Measurements from ENCODE around the gene CCDC27. TPM values are rescaled to one million over a fixed set of nuclear protein-coding genes. Genes with fewer than 3 reads are reported as not detected.

CCDC27 gene
- total RNA-seq, 1 experiment from 2014 or later, result not detected

DNA sequence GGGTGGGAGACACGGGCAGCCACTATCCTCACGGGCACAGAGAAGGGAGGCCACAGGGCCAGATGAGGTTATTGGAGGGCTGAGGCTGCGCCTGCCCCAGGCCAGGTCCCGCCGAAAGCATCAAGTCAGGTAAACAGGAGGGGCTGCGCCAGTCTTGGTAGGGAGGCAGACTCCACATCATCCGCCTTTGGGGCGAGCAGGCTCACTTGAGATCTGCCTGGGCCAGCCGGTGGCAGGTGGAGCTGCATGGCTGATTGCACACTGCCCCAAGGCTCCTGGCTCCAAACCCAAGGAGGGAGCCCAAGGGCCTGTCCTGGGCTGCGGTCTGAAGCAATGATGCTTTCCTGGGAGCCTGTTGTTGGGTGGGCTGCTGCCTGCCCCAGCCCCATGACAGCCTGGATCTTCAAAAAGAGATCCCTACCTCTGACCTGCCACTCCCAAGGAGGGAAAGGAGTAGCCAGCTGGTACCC, 24.9 kb downstream of the CCDC27 start:
- H3K36me3 ChIP-seq (ENCODE audit: low read depth), result peaks cover 11% of the 10 kb centered on the region; the same call in 1 of the 2 replicates
- no peaks in the 10 kb centered on the region for H3K27me3 ChIP-seq (ENCODE audit: insufficient read depth, low read depth)
- no peak overlapping the region for H3K4me3 ChIP-seq
- H2AFZ ChIP-seq, result no peak overlapping the region
- H3F3A ChIP-seq (ENCODE audit: insufficient read depth, low read depth), result no peaks in the 10 kb centered on the region; the same call in 1 of the 2 replicates
- ChIA-PET CTCF (no interaction called here), POLR2A (ENCODE audit: unreplicated experiment) (no interaction called here)
- no TSS peak for BruUV-seq (replicated peaks)
- H4K20me1 ChIP-seq (ENCODE audit: insufficient read depth), result peaks cover 3% of the 10 kb centered on the region
- DNase-seq, result no peak
- H3K79me2 ChIP-seq (ENCODE audit: low read depth), result no peaks in the 10 kb centered on the region
- H3K9me2 ChIP-seq (ENCODE audit: insufficient read depth), result no peaks in the 10 kb centered on the region
- TF ChIP-seq EZH2 (IDR thresholded peaks at IDR 0.05; ENCODE audit: low read depth), result no peak
- TF ChIP-seq, protein P1, sequence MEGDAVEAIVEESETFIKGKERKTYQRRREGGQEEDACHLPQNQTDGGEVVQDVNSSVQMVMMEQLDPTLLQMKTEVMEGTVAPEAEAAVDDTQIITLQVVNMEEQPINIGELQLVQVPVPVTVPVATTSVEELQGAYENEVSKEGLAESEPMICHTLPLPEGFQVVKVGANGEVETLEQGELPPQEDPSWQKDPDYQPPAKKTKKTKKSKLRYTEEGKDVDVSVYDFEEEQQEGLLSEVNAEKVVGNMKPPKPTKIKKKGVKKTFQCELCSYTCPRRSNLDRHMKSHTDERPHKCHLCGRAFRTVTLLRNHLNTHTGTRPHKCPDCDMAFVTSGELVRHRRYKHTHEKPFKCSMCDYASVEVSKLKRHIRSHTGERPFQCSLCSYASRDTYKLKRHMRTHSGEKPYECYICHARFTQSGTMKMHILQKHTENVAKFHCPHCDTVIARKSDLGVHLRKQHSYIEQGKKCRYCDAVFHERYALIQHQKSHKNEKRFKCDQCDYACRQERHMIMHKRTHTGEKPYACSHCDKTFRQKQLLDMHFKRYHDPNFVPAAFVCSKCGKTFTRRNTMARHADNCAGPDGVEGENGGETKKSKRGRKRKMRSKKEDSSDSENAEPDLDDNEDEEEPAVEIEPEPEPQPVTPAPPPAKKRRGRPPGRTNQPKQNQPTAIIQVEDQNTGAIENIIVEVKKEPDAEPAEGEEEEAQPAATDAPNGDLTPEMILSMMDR (conservative IDR thresholded peaks at IDR 0.05), result no peak
- intact Hi-C loops (cut with micrococcal nuclease; ENCODE audit: unreplicated experiment), result loop anchor here (10.0 kb wide), 1 partner anchor 1778 kb away; no protein-coding TSS in a partner anchor
- no peaks in the 10 kb centered on the region for H3K4me1 ChIP-seq (replicated peaks; ENCODE audit: insufficient read depth)
- H3K9me3 ChIP-seq (ENCODE audit: insufficient read depth, low read depth), result no peaks in the 10 kb centered on the region
- no peak overlapping the region for H3K27ac ChIP-seq
- H3K4me2 ChIP-seq, result no peak overlapping the region

DNA sequence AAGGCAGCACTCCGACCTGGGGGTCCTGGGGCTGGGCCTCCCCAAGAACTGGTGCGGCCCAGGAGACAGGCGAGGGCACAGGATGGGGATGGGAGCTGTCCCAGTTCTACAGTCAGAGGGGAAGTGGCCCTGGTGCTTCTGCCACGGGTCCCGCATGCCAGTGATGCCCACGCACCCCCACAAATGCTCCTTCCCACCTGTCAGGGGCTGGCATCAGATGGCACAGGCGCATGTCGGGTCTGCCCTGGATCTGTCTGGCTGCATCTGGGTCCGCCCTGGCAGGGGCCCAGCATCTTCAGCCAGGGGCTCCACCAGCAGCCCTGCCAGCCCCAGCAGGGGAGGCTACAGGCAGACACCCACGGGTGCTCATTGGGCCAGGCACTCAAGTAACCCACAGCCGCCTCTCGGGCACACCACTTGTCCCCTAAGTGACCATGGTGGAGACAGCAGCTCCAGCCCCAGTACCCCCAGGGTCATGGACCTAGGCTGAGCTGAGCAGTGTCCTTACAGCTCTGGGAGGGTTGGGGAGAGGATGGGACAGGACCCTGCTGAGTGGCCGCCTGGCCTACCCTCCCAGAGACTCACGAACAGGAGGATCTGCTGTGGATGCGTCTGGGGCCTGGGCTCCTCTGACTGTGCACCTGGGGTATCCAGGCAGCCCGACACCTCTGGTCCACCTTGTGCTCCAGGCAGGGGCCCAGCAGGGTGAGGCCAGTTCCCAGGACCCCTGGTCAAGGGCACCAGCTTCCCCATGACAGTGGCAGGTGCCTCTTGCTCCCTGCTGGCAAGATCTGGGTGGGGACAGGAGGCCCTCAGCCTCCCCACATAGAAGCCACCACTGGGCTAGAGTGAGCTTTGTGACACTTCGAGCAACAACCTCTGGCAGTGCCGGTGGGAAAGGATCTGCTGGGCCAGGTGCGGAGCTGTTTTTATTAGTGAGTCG, 25.7 kb downstream of the CCDC27 start:
- no peak overlapping the region for H3K27ac ChIP-seq
- intact Hi-C loops (cut with micrococcal nuclease; ENCODE audit: unreplicated experiment), result loop anchor here (10.0 kb wide), 1 partner anchor 1777 kb away; no protein-coding TSS in a partner anchor
- TF ChIP-seq, protein P1 (conservative IDR thresholded peaks at IDR 0.05), result no peak
- no peak for TF ChIP-seq EZH2 (IDR thresholded peaks at IDR 0.05; ENCODE audit: low read depth)
- peaks cover 18% of the 10 kb centered on the region; the same call in 1 of the 2 replicates for H3K36me3 ChIP-seq (ENCODE audit: low read depth)
- no peaks in the 10 kb centered on the region for H3K9me2 ChIP-seq (ENCODE audit: insufficient read depth)
- ChIA-PET POLR2A (ENCODE audit: unreplicated experiment) (interaction anchor here (0.5 kb wide), 1 partner anchor 17 kb away, joined by 3 read pairs; no protein-coding TSS in a partner anchor), CTCF (no interaction called here)
- H3K4me1 ChIP-seq (replicated peaks; ENCODE audit: insufficient read depth), result no peaks in the 10 kb centered on the region
- H3K9me3 ChIP-seq (ENCODE audit: insufficient read depth, low read depth), result no peaks in the 10 kb centered on the region
- H2AFZ ChIP-seq, result no peak overlapping the region
- H3K79me2 ChIP-seq (ENCODE audit: low read depth), result no peaks in the 10 kb centered on the region
- no TSS peak for BruUV-seq (replicated peaks)
- peaks cover 6% of the 10 kb centered on the region for H4K20me1 ChIP-seq (ENCODE audit: insufficient read depth)
- no peak for DNase-seq
- no peaks in the 10 kb centered on the region for H3K27me3 ChIP-seq (ENCODE audit: insufficient read depth, low read depth)
- no peak overlapping the region for H3K4me2 ChIP-seq
- H3F3A ChIP-seq (ENCODE audit: insufficient read depth, low read depth), result no peaks in the 10 kb centered on the region; the same call in 1 of the 2 replicates
- H3K4me3 ChIP-seq, result no peak overlapping the region

DNA sequence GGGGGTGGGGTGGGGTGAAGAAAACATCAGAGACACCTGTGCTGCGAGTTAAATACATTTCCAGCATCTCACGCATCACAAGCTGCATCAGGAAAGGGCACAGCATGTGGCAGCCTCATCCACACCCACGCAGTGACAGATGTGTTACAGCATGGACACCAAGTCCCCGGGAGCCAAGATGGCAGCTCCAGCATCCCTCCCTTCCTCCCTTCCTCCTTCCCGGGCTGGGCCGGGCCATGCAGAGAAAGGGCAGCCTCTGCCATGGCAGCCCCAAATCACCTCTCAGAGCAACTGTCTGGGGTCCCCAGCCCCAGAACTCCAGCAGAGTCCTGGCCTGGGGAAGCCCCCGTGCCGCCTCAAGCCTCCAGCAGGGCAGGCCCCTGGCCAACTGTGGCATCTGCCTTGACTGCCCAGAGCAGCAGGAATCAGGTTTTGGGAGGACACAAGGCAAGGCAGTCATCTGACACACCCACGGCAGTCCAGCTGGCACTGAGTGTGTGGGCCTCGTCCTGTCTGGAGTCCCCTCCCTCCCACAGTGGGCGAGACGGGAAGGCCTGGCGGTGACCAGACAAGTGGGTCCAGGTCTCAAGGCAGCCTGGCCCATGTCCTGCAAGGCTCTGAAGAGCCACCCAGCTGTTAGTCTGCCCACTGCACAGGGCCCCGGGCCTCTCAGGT, 26.5 kb downstream of the CCDC27 start:
- Histone ChIP-seq H3K27ac (no peak overlapping the region), H3K4me3 (no peak overlapping the region), H2AFZ (no peak overlapping the region), H3K27me3 (ENCODE audit: insufficient read depth, low read depth) (no peaks in the 10 kb centered on the region), H3K4me1 (replicated peaks; ENCODE audit: insufficient read depth) (no peaks in the 10 kb centered on the region), H3K9me3 (ENCODE audit: insufficient read depth, low read depth) (no peaks in the 10 kb centered on the region), H3K79me2 (ENCODE audit: low read depth) (no peaks in the 10 kb centered on the region), H3K9me2 (ENCODE audit: insufficient read depth) (no peaks in the 10 kb centered on the region), H3K4me2 (no peak overlapping the region), H3F3A (ENCODE audit: insufficient read depth, low read depth) (no peaks in the 10 kb centered on the region), H3K36me3 (ENCODE audit: low read depth) (peaks cover 18% of the 10 kb centered on the region; the same call in 1 of the 2 replicates), H4K20me1 (ENCODE audit: insufficient read depth) (peaks cover 6% of the 10 kb centered on the region)
- intact Hi-C loops (cut with micrococcal nuclease; ENCODE audit: unreplicated experiment), result loop anchor here (10.0 kb wide), 1 partner anchor 1776 kb away; no protein-coding TSS in a partner anchor
- CTCF ChIA-PET, result no interaction called here
- POLR2A ChIA-PET (ENCODE audit: unreplicated experiment), result no interaction called here
- no peak for DNase-seq
- no peak for TF ChIP-seq EZH2 (IDR thresholded peaks at IDR 0.05; ENCODE audit: low read depth)
- no TSS peak for BruUV-seq (replicated peaks)

Data from PC-9 (cell line).